ENCODE data around the gene POLD1. TPM values are rescaled to one million over a fixed set of nuclear protein-coding genes. Genes with fewer than 3 reads are reported as not detected.

The POLD1 gene
- total and polyA plus RNA-seq, 8 donors = 26.0 to 58.3 (median 35.7) TPM

- Histone ChIP-seq H3K27me3 (peaks cover 0 to 31% of the 10 kb centered on the region in 2 donors), H3K36me3 (no peaks in the 10 kb centered on the region), H3K4me3 (no peak overlapping the region), H3K27ac (no peak overlapping the region), H3K4me1 (no peaks in the 10 kb centered on the region), H3K9me3 (no peaks in the 10 kb centered on the region)
- intact Hi-C loops (cut with DNase I) = loop anchor here in 1 of 2 donors (5.0 kb wide), 1 partner anchor 97 kb away; the partner anchor contains the start of gene NAPSA
- ATAC-seq (no peak), DNase-seq (peak in 1 of 4 donors; percentile 76)
- no peak for TF ChIP-seq CTCF (IDR thresholded peaks at IDR 0.05)
Observed at GRCh38 chr19:50464348-50464747, 80.2 kb downstream of the POLD1 start.

- no peaks in the 10 kb centered on the region for H3K9me3 ChIP-seq
- no peaks in the 10 kb centered on the region for H3K36me3 ChIP-seq
- no peak for TF ChIP-seq CTCF (IDR thresholded peaks at IDR 0.05)
- H3K27me3 ChIP-seq = peaks cover 0 to 24% of the 10 kb centered on the region in 2 donors
- intact Hi-C loops (cut with DNase I) = loop anchor here in 1 of 2 donors (5.0 kb wide), 1 partner anchor 98 kb away; the partner anchor contains the start of gene NAPSA
- DNase-seq = peak in 1 of 4 donors; percentile 72
- H3K4me1 ChIP-seq = no peaks in the 10 kb centered on the region
- H3K4me3 ChIP-seq = no peak overlapping the region
- no peak overlapping the region for H3K27ac ChIP-seq
- no peak for ATAC-seq
Observed at GRCh38 chr19:50465000-50465399, 80.9 kb downstream of the POLD1 start.

- H3K4me1 ChIP-seq = no peaks in the 10 kb centered on the region
- H3K27me3 ChIP-seq = peaks cover 0 to 13% of the 10 kb centered on the region in 2 donors
- no peak for TF ChIP-seq CTCF (IDR thresholded peaks at IDR 0.05)
- peak; percentile 93 for ATAC-seq
- intact Hi-C loops (cut with DNase I) = no loop called here
- DNase-seq = peak in 3 of 4 donors; percentile 70 to 80 (median 79)
- no peak overlapping the region for H3K4me3 ChIP-seq
- no peaks in the 10 kb centered on the region for H3K9me3 ChIP-seq
- no peak overlapping the region for H3K27ac ChIP-seq
- no peaks in the 10 kb centered on the region for H3K36me3 ChIP-seq
Observed at GRCh38 chr19:50465986-50466705, 82.0 kb downstream of the POLD1 start.

GRCh38 chr19:50466706-50467039 is 82.5 kb downstream of the POLD1 start:
- Histone ChIP-seq H3K4me1 (no peaks in the 10 kb centered on the region), H3K9me3 (no peaks in the 10 kb centered on the region), H3K36me3 (no peaks in the 10 kb centered on the region), H3K27me3 (peaks cover 0 to 9% of the 10 kb centered on the region in 2 donors), H3K4me3 (no peak overlapping the region), H3K27ac (no peak overlapping the region)
- intact Hi-C loops (cut with DNase I) = no loop called here
- no peak for ATAC-seq
- peak in 1 of 4 donors; percentile 27 for DNase-seq
- no peak for TF ChIP-seq CTCF (IDR thresholded peaks at IDR 0.05)

DNA sequence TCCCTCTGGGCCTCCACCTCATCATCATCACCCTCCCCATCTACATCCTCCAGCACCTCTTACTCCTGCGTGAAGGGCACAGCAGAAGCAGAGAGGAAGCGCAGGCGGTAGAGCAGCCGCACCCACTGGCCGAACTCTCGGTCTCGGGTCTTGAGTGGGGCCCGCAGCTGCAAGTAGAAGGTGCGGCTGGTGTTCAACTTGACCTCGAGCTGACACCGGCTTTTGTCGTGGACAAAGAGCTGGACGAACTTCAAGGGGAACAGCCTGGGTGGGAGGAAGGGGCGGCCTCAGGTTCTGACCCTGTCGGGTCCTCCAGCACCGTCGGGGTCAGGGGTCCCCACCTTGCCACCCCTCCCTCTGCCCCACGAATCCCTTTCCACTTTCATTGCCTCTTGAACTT is 83.4 kb downstream of the POLD1 start:
- Histone ChIP-seq H3K36me3 (no peaks in the 10 kb centered on the region), H3K27me3 (peaks cover 0 to 5% of the 10 kb centered on the region in 2 donors), H3K9me3 (no peaks in the 10 kb centered on the region), H3K4me3 (no peak overlapping the region), H3K4me1 (no peaks in the 10 kb centered on the region), H3K27ac (no peak overlapping the region)
- TF ChIP-seq CTCF (IDR thresholded peaks at IDR 0.05) = no peak
- peak in 1 of 4 donors; percentile 54 for DNase-seq
- no peak for ATAC-seq
- intact Hi-C loops (cut with DNase I) = no loop called here

Other genes with a start within 250 kb of the POLD1 start
- gene IZUMO2, start 221.1 kb upstream of the POLD1 start, total RNA-seq = not detected
- gene IZUMO2, start 221.1 kb upstream of the POLD1 start, polyA plus RNA-seq (ENCODE audit: insufficient read length in 6 of 6) = 1 to 10 TPM in 5 of 6 donors, under 1 TPM in 1; 0.82 to 1.8 (median 1.1) TPM
- gene MYH14, start 180.7 kb upstream of the POLD1 start, total RNA-seq = 100 to 1,000 TPM; 101 to 195 TPM
- gene MYH14, start 180.7 kb upstream of the POLD1 start, polyA plus RNA-seq (ENCODE audit: insufficient read length in 6 of 6) = 10 to 100 TPM; 46.0 to 69.2 (median 47.4) TPM
- 10 to 100 TPM in 1 of 2 donors, 1 to 10 TPM in 1; 8.5 to 14.7 TPM for gene KCNC3, start 55.0 kb upstream of the POLD1 start, total RNA-seq
- gene KCNC3, start 55.0 kb upstream of the POLD1 start, polyA plus RNA-seq (ENCODE audit: insufficient read length in 6 of 6) = 10 to 100 TPM; 20.3 to 29.8 (median 25.3) TPM
- gene NAPSA, start 18.7 kb upstream of the POLD1 start, total RNA-seq = 1,000 to 10,000 TPM; 1,284 to 3,296 TPM
- 10 to 100 TPM; 21.2 to 49.3 (median 32.2) TPM for gene NAPSA, start 18.7 kb upstream of the POLD1 start, polyA plus RNA-seq (ENCODE audit: insufficient read length in 6 of 6)
- gene NR1H2, start 7.9 kb upstream of the POLD1 start, total RNA-seq = 10 to 100 TPM; 77.9 to 78.4 TPM
- gene NR1H2, start 7.9 kb upstream of the POLD1 start, polyA plus RNA-seq (ENCODE audit: insufficient read length in 6 of 6) = 10 to 100 TPM; 26.7 to 38.3 (median 31.6) TPM
- under 1 TPM; 0.32 to 0.34 TPM for gene SPIB, start 34.6 kb downstream of the POLD1 start, total RNA-seq
- under 1 TPM; 0.28 to 0.66 (median 0.56) TPM for gene SPIB, start 34.6 kb downstream of the POLD1 start, polyA plus RNA-seq (ENCODE audit: insufficient read length in 6 of 6)
- gene MYBPC2, start 48.5 kb downstream of the POLD1 start, total RNA-seq = under 1 TPM in 1 of 2 donors, not detected in 1; 0.16 TPM
- under 1 TPM in 5 of 6 donors, not detected in 1; 0.06 to 0.70 (median 0.25) TPM for gene MYBPC2, start 48.5 kb downstream of the POLD1 start, polyA plus RNA-seq (ENCODE audit: insufficient read length in 6 of 6)
- gene EMC10, start 92.2 kb downstream of the POLD1 start, total RNA-seq = 100 to 1,000 TPM; 126 to 157 TPM
- 10 to 100 TPM; 72.3 to 99.7 (median 83.6) TPM for gene EMC10, start 92.2 kb downstream of the POLD1 start, polyA plus RNA-seq (ENCODE audit: insufficient read length in 6 of 6)
- gene GARIN5A, start 92.5 kb downstream of the POLD1 start, total RNA-seq = 1 to 10 TPM; 2.6 to 4.3 TPM
- gene GARIN5A, start 92.5 kb downstream of the POLD1 start, polyA plus RNA-seq (ENCODE audit: insufficient read length in 6 of 6) = 1 to 10 TPM; 3.4 to 5.4 (median 4.2) TPM
- gene JOSD2, start 126.8 kb downstream of the POLD1 start, total RNA-seq = 10 to 100 TPM; 44.1 to 52.0 TPM
- gene JOSD2, start 126.8 kb downstream of the POLD1 start, polyA plus RNA-seq (ENCODE audit: insufficient read length in 6 of 6) = 10 to 100 TPM; 16.0 to 27.2 (median 19.5) TPM
- not detected for gene ASPDH, start 129.6 kb downstream of the POLD1 start, total RNA-seq
- gene ASPDH, start 129.6 kb downstream of the POLD1 start, polyA plus RNA-seq (ENCODE audit: insufficient read length in 6 of 6) = 1 to 10 TPM in 5 of 6 donors, under 1 TPM in 1; 0.74 to 2.6 (median 1.3) TPM
- 1 to 10 TPM; 2.8 to 3.2 TPM for gene LRRC4B, start 184.1 kb downstream of the POLD1 start, total RNA-seq
- 10 to 100 TPM in 5 of 6 donors, 1 to 10 TPM in 1; 9.0 to 14.3 (median 11.1) TPM for gene LRRC4B, start 184.1 kb downstream of the POLD1 start, polyA plus RNA-seq (ENCODE audit: insufficient read length in 6 of 6)

Data from left lung (tissue), 10 donors.